ENCODE data around the gene APBB2. TPM values are rescaled to one million over a fixed set of nuclear protein-coding genes. Genes with fewer than 3 reads are reported as not detected.
A peak's percentile ranks its signal among the peaks of the same experiment; 100 is the strongest.

APBB2 gene
- total RNA-seq, 1 experiment from 2014 or later, result 46.0 TPM

DNA sequence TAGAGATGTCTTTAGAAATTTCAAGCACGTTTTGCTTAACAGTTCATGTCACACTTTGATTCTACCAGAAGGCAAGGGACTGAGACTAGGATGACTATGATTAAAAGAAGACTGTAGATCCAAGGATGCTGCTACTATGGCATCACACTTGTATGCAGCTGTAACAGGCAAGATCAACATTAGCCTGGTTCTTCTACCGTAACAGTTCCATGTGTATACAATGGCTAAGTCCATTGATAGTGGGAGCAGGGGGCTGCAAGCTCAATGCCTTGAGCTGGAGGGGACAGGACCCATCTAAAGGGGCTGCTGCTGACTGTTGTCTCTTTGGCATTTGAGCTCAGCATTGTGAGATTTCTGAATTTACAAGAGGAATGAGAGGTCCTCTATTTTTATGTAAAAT is 212.0 kb downstream of the APBB2 start:
- no peak for DNase-seq
- Histone ChIP-seq H3K27ac (no peak overlapping the region), H3F3A (ENCODE audit: insufficient read depth, low read depth) (no peaks in the 10 kb centered on the region), H3K4me1 (replicated peaks; ENCODE audit: insufficient read depth) (no peaks in the 10 kb centered on the region), H2AFZ (no peak overlapping the region), H3K4me2 (no peak overlapping the region), H3K36me3 (ENCODE audit: low read depth) (no peaks in the 10 kb centered on the region), H3K27me3 (ENCODE audit: insufficient read depth, low read depth) (no peaks in the 10 kb centered on the region), H3K4me3 (no peak overlapping the region), H3K9me3 (ENCODE audit: insufficient read depth, low read depth) (no peaks in the 10 kb centered on the region; the same call in 1 of the 2 replicates), H4K20me1 (ENCODE audit: insufficient read depth) (no peaks in the 10 kb centered on the region), H3K9me2 (ENCODE audit: insufficient read depth) (no peaks in the 10 kb centered on the region), H3K79me2 (ENCODE audit: low read depth) (no peaks in the 10 kb centered on the region)
- no TSS peak for BruUV-seq (replicated peaks)
- intact Hi-C loops (cut with micrococcal nuclease; ENCODE audit: unreplicated experiment), result no loop called here
- no peak for TF ChIP-seq EZH2 (IDR thresholded peaks at IDR 0.05; ENCODE audit: low read depth)
- TF ChIP-seq, protein P1, sequence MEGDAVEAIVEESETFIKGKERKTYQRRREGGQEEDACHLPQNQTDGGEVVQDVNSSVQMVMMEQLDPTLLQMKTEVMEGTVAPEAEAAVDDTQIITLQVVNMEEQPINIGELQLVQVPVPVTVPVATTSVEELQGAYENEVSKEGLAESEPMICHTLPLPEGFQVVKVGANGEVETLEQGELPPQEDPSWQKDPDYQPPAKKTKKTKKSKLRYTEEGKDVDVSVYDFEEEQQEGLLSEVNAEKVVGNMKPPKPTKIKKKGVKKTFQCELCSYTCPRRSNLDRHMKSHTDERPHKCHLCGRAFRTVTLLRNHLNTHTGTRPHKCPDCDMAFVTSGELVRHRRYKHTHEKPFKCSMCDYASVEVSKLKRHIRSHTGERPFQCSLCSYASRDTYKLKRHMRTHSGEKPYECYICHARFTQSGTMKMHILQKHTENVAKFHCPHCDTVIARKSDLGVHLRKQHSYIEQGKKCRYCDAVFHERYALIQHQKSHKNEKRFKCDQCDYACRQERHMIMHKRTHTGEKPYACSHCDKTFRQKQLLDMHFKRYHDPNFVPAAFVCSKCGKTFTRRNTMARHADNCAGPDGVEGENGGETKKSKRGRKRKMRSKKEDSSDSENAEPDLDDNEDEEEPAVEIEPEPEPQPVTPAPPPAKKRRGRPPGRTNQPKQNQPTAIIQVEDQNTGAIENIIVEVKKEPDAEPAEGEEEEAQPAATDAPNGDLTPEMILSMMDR (conservative IDR thresholded peaks at IDR 0.05), result no peak
- CTCF ChIA-PET, result no interaction called here
- POLR2A ChIA-PET (ENCODE audit: unreplicated experiment), result no interaction called here

DNA sequence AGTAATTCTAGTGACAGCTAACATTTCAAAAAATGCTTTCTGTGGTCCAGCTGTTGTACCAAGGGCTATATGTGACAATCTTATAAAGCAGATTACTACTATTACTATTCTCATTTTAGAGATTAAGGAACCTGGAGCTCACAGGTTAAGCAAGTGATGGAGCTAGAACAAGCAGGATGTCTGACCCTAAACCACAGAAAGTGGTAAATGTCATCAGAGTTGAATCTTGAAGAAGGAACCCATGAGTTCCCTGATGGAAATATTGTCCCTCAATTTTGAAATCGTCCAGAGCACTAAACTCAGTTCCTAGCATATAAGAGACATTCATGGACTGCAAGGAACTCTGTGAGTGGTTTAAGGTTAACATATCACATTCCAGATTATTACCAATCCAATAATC is 214.0 kb downstream of the APBB2 start:
- intact Hi-C loops (cut with micrococcal nuclease; ENCODE audit: unreplicated experiment), result no loop called here
- BruUV-seq (replicated peaks), result no TSS peak
- no peaks in the 10 kb centered on the region for H4K20me1 ChIP-seq (ENCODE audit: insufficient read depth)
- no peak for DNase-seq
- no peaks in the 10 kb centered on the region for H3K9me2 ChIP-seq (ENCODE audit: insufficient read depth)
- H3K27me3 ChIP-seq (ENCODE audit: insufficient read depth, low read depth), result no peaks in the 10 kb centered on the region
- no peak overlapping the region for H3K27ac ChIP-seq
- no peak overlapping the region for H3K4me3 ChIP-seq
- ChIA-PET CTCF (no interaction called here), POLR2A (ENCODE audit: unreplicated experiment) (no interaction called here)
- H3K4me1 ChIP-seq (replicated peaks; ENCODE audit: insufficient read depth), result no peaks in the 10 kb centered on the region
- no peak overlapping the region for H2AFZ ChIP-seq
- H3K79me2 ChIP-seq (ENCODE audit: low read depth), result no peaks in the 10 kb centered on the region
- no peak for TF ChIP-seq EZH2 (IDR thresholded peaks at IDR 0.05; ENCODE audit: low read depth)
- TF ChIP-seq, protein P1 (conservative IDR thresholded peaks at IDR 0.05), result no peak
- no peaks in the 10 kb centered on the region for H3K36me3 ChIP-seq (ENCODE audit: low read depth)
- no peaks in the 10 kb centered on the region; the same call in 1 of the 2 replicates for H3K9me3 ChIP-seq (ENCODE audit: insufficient read depth, low read depth)
- no peaks in the 10 kb centered on the region for H3F3A ChIP-seq (ENCODE audit: insufficient read depth, low read depth)
- H3K4me2 ChIP-seq, result no peak overlapping the region

GRCh38 chr4:40998675-40999358 is 215.5 kb downstream of the APBB2 start:
- H3K4me1 ChIP-seq (replicated peaks; ENCODE audit: insufficient read depth), result no peaks in the 10 kb centered on the region
- DNase-seq, result peak in 1 of 2 experiments; percentile 53
- CTCF ChIA-PET, result no interaction called here
- H3K27ac ChIP-seq, result no peak overlapping the region
- no peaks in the 10 kb centered on the region for H4K20me1 ChIP-seq (ENCODE audit: insufficient read depth)
- H3K4me2 ChIP-seq, result no peak overlapping the region
- intact Hi-C loops (cut with micrococcal nuclease; ENCODE audit: unreplicated experiment), result no loop called here
- no peaks in the 10 kb centered on the region for H3K27me3 ChIP-seq (ENCODE audit: insufficient read depth, low read depth)
- H3K36me3 ChIP-seq (ENCODE audit: low read depth), result no peaks in the 10 kb centered on the region
- POLR2A ChIA-PET (ENCODE audit: unreplicated experiment), result interaction anchor here (0.5 to 0.6 kb wide), 2 partner anchors 77 to 249 kb away, joined by 4 to 7 read pairs; no protein-coding TSS in a partner anchor
- H3K4me3 ChIP-seq, result no peak overlapping the region
- no peaks in the 10 kb centered on the region; the same call in 1 of the 2 replicates for H3K9me3 ChIP-seq (ENCODE audit: insufficient read depth, low read depth)
- H3F3A ChIP-seq (ENCODE audit: insufficient read depth, low read depth), result no peaks in the 10 kb centered on the region
- no peaks in the 10 kb centered on the region for H3K79me2 ChIP-seq (ENCODE audit: low read depth)
- H3K9me2 ChIP-seq (ENCODE audit: insufficient read depth), result no peaks in the 10 kb centered on the region
- TSS peak; percentile 73 for BruUV-seq (replicated peaks)
- TF ChIP-seq, protein P1 (conservative IDR thresholded peaks at IDR 0.05), result no peak
- H2AFZ ChIP-seq, result no peak overlapping the region
